Hepatic stellate cell (primary cell): ENCODE data around the gene PRDM16.

ENCODE experiments used
- DNase-seq: peaks from one replicate; pipeline ENCODE4 v3.0.0; 2011; ENCODE audit warnings: low spot score

The PRDM16 gene

GRCh38 chr1:3053986-3054385 lies 15.0 kb upstream of the PRDM16 start:
- no peak for DNase-seq

- DNase-seq: no peak
Observed at GRCh38 chr1:3054474-3054873, 14.5 kb upstream of the PRDM16 start.

GRCh38 chr1:3055051-3055450 lies 14.0 kb upstream of the PRDM16 start:
- no peak for DNase-seq

DNA sequence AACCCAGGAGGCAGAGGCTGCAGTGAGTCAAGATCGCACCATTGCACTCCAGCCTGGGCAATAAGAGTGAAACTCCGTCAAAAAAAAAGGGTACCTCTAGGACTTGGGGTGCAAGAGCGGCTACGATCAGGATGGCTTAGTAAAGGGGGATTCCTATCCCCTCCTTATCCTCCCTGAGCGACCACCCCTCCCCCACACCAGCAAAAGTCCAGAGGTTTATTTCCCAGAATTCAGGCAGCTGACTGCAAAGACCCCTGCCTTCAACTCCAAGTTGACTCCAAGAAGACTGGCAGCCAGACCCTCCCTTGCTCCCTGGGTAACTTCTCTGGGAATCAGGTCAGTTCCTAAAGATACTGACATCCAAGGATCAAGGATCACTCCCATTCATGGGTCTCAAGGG lies 12.4 kb upstream of the PRDM16 start:
- no peak for DNase-seq

DNA sequence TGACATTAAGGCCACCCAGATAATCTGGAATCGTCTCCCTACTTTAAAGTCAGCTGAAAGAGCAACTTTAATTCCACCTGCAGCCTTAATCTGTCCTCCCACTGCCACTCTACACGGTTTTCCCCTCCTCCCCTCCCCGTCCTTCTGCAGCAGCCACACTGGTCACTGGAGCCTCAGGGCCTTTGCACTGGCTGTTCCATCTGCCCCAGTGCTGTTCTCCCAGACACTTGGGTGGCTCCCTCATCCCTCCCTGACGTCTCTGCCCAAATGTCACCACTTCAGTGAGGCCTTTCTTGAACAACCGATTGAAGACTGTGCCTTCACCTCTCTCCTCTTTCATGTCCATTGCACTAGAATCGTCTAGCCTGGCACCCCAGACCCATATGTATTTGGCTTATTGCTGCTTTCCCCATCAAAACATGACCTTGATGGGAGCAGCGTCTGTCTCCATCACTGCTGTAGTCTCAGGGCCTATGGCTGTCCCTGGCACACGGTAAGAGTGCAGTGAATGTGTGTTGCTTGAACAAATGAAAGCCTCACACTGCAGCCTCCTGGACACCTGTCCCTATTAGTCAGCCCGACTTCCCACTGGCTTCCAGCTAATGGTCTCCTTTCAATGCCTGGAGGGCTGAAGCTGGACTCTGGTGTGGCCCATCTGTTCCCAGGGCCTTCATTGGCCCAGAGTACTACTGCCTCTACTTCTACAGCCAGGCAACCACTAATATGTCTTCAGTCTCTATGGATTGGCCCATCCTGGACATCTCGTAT lies 10.6 kb upstream of the PRDM16 start:
- DNase-seq: no peak

- no peak for DNase-seq
Observed at GRCh38 chr1:3060127-3060526, 8.9 kb upstream of the PRDM16 start.

GRCh38 chr1:3060601-3061551 lies 8.1 kb upstream of the PRDM16 start:
- DNase-seq: peak; percentile 75

GRCh38 chr1:3061566-3061965 lies 7.4 kb upstream of the PRDM16 start:
- no peak for DNase-seq

DNA sequence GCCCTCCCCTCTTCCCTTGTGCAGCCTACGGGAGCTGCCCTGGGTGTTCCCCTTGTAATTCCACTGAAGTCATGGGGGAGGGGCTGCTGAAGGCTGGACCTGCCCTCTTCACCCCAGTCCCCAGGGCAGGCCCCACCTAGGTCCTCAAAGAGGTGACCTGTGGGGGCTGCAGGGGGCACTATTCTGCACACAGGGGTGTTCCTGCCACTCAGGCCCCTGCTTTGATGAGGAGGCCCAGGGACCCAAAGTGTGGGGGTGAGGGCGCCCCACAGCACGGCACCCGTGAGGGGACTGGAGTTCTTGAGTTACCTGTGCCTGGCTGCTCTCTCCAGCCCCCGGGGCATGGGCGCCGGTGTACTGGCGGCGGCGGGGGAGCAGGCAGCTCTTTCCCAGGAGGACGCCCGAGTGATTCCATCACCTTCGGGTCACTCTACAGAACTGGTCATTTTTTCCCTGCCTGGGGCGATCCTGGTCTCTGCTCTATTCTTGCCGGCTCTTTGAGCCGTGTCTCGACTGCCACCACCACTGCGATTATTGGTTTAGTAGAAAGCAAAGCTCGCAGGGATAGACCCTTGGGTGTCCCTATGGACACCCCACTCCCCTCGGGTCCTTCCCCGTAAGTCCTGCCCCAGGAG lies 6.9 kb upstream of the PRDM16 start:
- no peak for DNase-seq

GRCh38 chr1:3062616-3063378 lies 6.2 kb upstream of the PRDM16 start:
- no peak for DNase-seq

GRCh38 chr1:3063379-3064295 lies 5.4 kb upstream of the PRDM16 start:
- no peak for DNase-seq

DNA sequence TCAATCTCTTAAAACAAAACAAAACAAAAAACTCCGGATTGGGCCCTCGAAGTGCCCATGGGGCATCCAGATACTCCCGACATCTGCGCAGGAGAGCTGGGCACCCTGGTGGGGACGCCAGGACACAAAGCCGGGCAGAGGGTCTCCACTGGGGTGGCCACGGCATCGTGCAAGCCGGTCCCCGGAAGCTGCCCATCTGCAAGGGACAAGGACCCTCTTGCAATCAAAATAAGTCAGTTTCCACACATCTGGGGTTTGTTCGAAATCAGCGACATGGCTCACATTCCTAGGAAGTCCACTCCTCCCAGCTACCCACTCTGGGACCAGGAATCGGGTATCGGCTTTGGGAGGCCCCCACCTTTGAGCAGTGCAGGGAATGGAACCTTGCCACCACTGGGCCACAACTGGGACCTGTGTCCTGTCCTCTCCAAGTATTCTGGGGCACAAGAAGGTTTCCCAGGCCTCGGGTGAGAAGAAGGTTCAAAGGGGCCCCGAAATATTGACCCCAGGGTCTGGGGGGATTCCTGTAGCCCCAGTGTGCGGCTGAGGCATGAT lies 4.6 kb upstream of the PRDM16 start:
- DNase-seq: no peak

DNA sequence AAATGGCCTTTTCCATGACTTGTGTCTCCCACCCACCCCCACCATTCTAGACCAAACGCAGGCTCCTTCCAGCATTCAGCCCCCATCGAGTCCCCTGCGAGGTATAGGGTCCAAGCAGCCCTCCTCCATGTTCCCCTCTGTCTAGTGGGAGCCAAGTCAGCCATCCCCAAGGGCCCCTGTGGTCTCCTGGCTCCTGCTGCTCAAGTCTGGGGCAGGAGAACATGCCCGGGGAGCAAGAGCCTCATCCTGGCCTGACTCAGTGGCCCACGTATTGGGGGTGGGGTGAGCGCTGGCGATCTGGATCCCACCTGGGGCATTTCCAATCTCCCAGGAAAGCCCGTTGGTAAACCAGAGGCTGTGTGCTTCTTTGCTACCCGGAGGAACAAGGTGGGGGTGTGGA lies 4.1 kb upstream of the PRDM16 start:
- DNase-seq: no peak

GRCh38 chr1:3065396-3065795 lies 3.6 kb upstream of the PRDM16 start:
- no peak for DNase-seq

- no peak for DNase-seq
Observed at GRCh38 chr1:3065797-3066196, 3.2 kb upstream of the PRDM16 start.

DNA sequence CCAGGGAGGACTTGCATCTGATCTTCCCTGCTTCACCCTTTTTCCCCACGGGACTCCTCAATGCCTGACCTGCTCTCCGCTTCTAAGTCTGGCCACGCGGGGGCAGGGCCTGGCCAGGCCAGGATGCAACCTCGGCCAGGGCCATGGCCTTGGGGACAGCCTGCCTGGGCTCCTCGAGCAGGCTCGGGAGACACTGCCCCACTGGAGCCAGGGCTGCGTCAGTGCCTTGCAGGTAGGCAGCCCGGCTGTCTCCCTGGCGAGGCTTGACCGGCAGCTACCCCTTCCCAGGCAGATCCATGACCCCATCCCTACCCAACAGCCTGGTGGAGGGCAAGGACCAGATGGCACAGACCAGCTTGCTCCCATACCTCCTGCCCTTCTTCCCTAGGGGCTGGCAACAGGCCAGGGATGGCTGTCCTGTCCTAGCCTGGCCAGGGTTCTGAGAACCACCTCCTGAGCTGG lies 2.7 kb upstream of the PRDM16 start:
- peak; percentile 76 for DNase-seq

DNA sequence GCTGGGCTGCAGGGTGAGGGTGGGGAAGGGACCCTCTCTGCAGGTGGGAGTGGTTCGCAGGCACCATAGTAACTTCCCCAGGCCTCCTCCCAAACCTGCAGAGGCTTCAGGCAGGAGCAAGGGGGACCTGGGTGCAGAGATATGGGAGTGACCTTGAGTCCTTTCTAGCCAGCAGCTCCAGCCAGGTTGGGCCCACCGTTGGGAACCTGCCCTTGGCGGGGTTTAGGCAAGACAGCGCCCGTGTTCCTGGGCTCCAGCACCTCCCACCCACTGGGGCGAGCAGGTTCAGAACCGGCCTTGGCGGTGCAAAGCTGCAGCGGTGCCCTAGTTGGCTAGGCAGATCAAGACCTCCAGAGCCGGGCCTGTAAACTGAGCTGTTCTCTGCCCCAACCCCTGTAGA lies 2.2 kb upstream of the PRDM16 start:
- no peak for DNase-seq

DNA sequence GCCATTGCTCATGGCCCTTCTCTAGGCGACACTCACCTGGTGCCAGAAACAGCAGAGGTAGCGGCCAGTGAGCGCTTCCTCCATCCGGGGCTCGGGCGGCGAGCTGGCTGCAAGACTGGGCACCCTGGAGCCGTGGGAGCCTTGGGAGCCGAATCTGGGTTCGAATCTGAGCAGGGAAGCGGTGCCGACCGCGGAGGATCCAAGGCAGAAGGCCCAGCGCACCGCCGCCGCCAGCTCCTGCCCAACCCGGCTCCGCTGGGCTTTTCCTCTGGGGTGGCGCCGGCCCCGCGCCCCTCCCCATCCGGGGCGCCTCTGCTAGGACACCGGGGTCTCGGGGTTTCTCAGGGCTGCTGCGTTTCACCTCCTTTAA lies 1.7 kb upstream of the PRDM16 start:
- DNase-seq: no peak

DNA sequence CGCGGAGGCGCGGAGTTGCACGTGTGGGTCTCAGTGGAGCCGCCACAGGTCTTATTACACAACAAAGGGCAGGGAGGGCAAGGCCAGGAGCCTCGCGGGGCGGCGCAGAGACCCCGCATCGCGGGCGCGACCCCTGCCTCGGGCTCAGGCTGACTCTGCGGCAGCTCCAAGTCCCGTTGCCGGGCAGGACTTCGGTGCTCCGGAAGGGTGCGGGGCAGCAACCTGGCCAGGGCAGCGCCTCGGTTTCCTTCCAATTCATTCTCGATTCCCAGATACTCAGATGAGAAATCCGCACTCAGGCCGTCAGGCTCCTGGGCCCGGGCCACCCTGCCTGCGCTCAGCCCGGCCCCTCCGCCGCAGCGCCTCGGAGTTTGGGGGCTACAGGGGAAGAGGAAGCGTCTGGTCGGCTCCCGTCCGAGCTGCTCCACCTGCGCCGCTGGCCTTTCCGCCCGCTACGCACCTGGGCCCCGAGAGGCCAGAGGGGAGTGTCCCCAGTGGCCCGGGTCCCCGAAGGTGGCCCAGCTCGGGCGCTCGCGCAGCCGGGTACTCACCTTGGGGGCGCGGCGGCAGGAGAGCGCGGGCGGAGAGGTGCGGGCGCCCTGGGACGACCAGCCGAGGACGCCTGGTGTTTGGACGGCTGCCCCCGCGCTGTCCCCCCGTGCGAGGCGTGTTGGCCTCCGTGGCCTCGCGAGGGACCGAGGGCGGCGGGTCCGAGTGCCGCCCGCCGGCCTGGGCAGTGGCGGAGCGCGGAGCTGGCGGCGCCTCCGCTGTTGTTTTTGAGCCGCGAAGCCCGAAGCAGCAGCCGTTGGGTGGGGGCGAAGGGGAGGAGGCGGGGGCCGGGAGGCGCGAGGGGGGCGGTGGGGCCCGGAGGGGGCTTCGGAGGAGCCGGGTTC lies 1.1 kb upstream of the PRDM16 start:
- DNase-seq: no peak
